Mucosa of rectum (tissue), 2 donors: Measurements from ENCODE around the gene FN3KRP.

Experiments used
- H3K27ac ChIP-seq, 2 donors: one replicate each; pipeline ENCODE4 v1.7.0; 2013; ENCODE audit warnings: inconsistent platforms in 2 of 2, low read depth in 2 of 2, low read length in 2 of 2
- H3K27me3 ChIP-seq, 2 donors: one replicate each; pipeline ENCODE4 v1.7.0; 2013; ENCODE audit warnings: low read length in 2 of 2; ENCODE audit not compliant: control insufficient read depth in 2 of 2, insufficient read depth in 2 of 2
- H3K36me3 ChIP-seq, 2 donors: one replicate each; pipeline ENCODE4 v1.7.0; 2013; ENCODE audit warnings: low read length in 2 of 2; ENCODE audit not compliant: control insufficient read depth in 2 of 2, insufficient read depth in 2 of 2
- H3K4me1 ChIP-seq, 2 donors: one replicate each; pipeline ENCODE4 v1.7.0; 2013; ENCODE audit warnings: low read length in 2 of 2, mild to moderate bottlenecking in 1 of 2; ENCODE audit not compliant: control insufficient read depth in 2 of 2, insufficient read depth in 2 of 2
- H3K4me3 ChIP-seq, 2 donors: one replicate each; pipeline ENCODE4 v1.7.0; 2013; ENCODE audit warnings: low read length in 2 of 2
- H3K9ac ChIP-seq, 2 donors: one replicate each; pipeline ENCODE4 v1.7.0; 2013; ENCODE audit warnings: low read length in 2 of 2, low read depth in 1 of 2, mild to moderate bottlenecking in 1 of 2
- H3K9me3 ChIP-seq, 2 donors: one replicate each; pipeline ENCODE4 v1.7.0; 2013; ENCODE audit warnings: low read length in 2 of 2; ENCODE audit not compliant: control insufficient read depth in 2 of 2
- donor health status: healthy.
- donor health status: Normal muscosa, but diverticular disease.

FN3KRP gene

DNA sequence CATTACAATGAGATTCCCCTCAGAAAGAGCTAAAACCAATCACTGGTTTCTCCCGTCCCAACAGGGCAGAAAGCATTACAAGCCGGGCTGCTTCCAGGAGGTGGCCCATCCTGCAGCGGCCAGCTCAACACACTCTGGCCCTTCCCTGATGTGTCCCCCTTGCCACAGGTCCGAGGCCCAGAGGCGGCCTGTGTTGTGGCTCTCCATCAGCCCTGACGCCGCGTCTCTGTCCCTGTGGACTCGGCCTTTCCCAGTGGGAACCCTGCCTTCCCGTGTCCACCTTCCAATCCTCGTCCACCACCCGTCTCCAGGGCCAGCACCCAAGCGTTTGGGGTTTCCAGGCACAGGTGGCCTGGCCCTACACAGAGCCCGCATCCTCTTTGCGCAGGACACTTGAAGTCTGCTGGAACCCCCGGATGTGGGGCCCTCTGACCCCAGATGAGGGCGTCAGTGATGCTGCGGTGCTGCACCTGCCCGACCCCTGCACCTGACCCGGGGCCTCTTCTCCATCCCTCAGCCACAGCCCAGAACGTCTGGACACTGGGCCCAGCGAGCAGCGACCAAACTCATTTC lies 39.1 kb upstream of the FN3KRP start:
- Histone ChIP-seq H3K9ac (no peak overlapping the region), H3K27me3 (no peaks in the 10 kb centered on the region), H3K9me3 (peaks cover 0 to 2% of the 10 kb centered on the region in 2 donors), H3K4me3 (no peak overlapping the region), H3K36me3 (no peaks in the 10 kb centered on the region), H3K4me1 (peaks cover 18 to 25% of the 10 kb centered on the region in 2 donors), H3K27ac (no peak overlapping the region)

GRCh38 chr17:82678265-82678891 lies 38.1 kb upstream of the FN3KRP start:
- Histone ChIP-seq H3K27ac (peak overlapping the region; percentile 21 to 23), H3K9ac (no peak overlapping the region), H3K4me3 (no peak overlapping the region)

GRCh38 chr17:82679586-82680465 lies 36.7 kb upstream of the FN3KRP start:
- peak overlapping the region; percentile 52 to 74 for H3K27ac ChIP-seq
- H3K36me3 ChIP-seq, result no peaks in the 10 kb centered on the region
- peak overlapping the region in 1 of 2 donors; percentile 33 for H3K9ac ChIP-seq
- no peaks in the 10 kb centered on the region for H3K27me3 ChIP-seq
- no peak overlapping the region for H3K4me3 ChIP-seq
- H3K9me3 ChIP-seq, result peaks cover 0 to 2% of the 10 kb centered on the region in 2 donors
- peaks cover 17 to 18% of the 10 kb centered on the region in 2 donors for H3K4me1 ChIP-seq

More at GRCh38 chr17:82678265-82678891, 38.1 kb upstream of the FN3KRP start:
- Histone ChIP-seq H3K4me1 (peaks cover 16 to 18% of the 10 kb centered on the region in 2 donors), H3K36me3 (no peaks in the 10 kb centered on the region), H3K27me3 (no peaks in the 10 kb centered on the region), H3K9me3 (peaks cover 0 to 2% of the 10 kb centered on the region in 2 donors)

DNA sequence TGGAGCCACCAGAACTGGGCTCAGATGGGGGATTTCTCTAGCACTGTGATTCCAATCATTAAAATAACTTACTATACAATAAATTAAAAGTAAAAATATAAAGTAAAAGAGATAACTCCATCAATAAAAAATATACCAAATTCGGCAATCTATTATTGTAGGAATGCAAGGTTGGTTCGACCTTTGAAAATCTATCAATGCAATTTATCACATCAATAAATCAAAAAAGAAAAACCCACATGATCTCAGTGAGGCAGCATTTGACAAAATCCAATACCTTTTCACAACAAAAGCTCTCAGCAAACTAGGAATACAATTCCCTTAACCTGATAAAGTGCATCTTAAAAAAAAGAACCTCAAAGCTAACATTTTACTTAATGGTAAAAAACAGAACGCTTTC lies 35.0 kb upstream of the FN3KRP start:
- no peak overlapping the region for H3K9ac ChIP-seq
- no peaks in the 10 kb centered on the region for H3K27me3 ChIP-seq
- H3K4me3 ChIP-seq, result no peak overlapping the region
- H3K36me3 ChIP-seq, result no peaks in the 10 kb centered on the region
- peaks cover 13% of the 10 kb centered on the region in 2 donors for H3K4me1 ChIP-seq
- H3K9me3 ChIP-seq, result peaks cover 0 to 2% of the 10 kb centered on the region in 2 donors
- H3K27ac ChIP-seq, result no peak overlapping the region

GRCh38 chr17:82683534-82683933 lies 33.0 kb upstream of the FN3KRP start:
- H3K27ac ChIP-seq, result peak overlapping the region; percentile 93 to 98
- H3K4me3 ChIP-seq, result no peak overlapping the region
- no peaks in the 10 kb centered on the region for H3K36me3 ChIP-seq
- peak overlapping the region in 1 of 2 donors; percentile 26 for H3K9ac ChIP-seq
- peaks cover 13% of the 10 kb centered on the region in 2 donors for H3K4me1 ChIP-seq
- peaks cover 0 to 2% of the 10 kb centered on the region in 2 donors for H3K9me3 ChIP-seq
- H3K27me3 ChIP-seq, result no peaks in the 10 kb centered on the region

GRCh38 chr17:82684228-82684841 lies 32.2 kb upstream of the FN3KRP start:
- Histone ChIP-seq H3K9ac (peak overlapping the region; percentile 68 to 72), H3K4me1 (peaks cover 13% of the 10 kb centered on the region in 2 donors), H3K36me3 (no peaks in the 10 kb centered on the region), H3K4me3 (peak overlapping the region; percentile 28 to 66), H3K27me3 (no peaks in the 10 kb centered on the region), H3K27ac (peak overlapping the region; percentile 93 to 98), H3K9me3 (peaks cover 0 to 2% of the 10 kb centered on the region in 2 donors)

DNA sequence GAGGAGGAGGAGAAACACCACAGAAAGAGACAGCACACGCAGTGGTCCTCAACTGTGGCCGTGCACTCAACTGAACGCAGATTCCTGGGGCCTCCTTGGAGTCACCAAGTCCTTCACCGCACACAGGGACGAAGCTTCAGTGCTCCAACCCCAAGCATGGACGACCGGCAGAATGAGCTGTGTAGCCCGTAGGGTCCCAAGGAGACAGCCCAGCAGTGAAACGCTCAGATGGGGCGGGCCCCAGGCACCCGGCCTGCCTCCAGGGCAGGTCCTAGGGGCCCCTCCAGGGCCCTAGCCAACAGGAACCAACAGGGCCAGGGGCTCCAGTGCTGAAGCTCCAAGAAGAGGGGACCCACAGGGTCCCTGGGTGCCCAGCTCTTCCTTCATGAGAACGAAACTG lies 31.2 kb upstream of the FN3KRP start:
- peaks cover 0 to 4% of the 10 kb centered on the region in 2 donors for H3K36me3 ChIP-seq
- peaks cover 6 to 7% of the 10 kb centered on the region in 2 donors for H3K4me1 ChIP-seq
- H3K27ac ChIP-seq, result peak overlapping the region; percentile 51 to 93
- H3K4me3 ChIP-seq, result no peak overlapping the region
- H3K9me3 ChIP-seq, result peaks cover 0 to 2% of the 10 kb centered on the region in 2 donors
- H3K9ac ChIP-seq, result no peak overlapping the region
- no peaks in the 10 kb centered on the region for H3K27me3 ChIP-seq

DNA sequence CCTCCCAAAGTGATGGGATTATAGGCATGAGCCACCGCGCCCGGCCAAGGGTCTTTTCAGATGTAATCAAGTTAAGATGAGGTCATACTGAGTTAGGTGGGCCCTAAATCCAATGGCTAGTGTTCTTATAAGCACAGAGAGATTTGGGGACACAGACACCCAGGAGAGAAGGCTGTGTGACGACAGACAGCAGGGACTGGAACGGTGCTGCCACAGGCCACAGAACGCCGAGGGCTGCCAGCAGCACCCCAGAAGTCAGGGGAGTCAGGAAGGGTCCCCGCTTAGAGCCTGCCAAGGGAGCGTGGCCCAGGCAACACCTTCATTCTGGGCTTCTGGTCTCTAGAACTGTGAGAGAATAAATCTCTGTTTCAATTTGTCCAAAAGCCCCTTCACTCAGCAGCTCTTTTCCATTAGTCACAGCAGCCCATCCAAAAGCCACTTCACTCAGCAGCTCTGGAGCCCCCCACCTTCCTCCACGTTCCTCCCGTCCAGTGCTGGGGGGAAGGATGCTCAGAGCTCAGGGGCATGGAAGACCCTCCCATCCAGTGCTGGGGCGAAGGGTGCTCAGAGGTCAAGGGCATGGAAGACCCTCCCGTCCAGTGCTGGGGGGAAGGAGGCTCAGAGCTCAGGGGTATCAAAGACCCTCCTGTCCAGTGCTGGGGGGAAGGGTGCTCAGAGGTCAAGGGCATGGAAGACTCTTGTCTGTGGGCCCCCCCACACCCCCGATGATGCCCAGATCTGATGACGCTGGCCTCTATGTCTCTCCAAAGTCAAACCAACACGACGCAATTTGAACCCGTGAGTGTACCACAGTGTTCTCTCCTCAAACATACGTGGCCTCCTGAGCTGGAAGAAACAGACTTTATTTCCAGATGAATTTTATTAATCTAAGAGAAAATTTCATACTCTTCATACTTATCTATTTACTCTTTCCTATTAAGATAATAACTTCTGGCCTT lies 29.9 kb upstream of the FN3KRP start:
- H3K27me3 ChIP-seq, result no peaks in the 10 kb centered on the region
- H3K36me3 ChIP-seq, result peaks cover 0 to 10% of the 10 kb centered on the region in 2 donors
- no peak overlapping the region for H3K4me3 ChIP-seq
- no peaks in the 10 kb centered on the region for H3K9me3 ChIP-seq
- H3K9ac ChIP-seq, result no peak overlapping the region
- no peak overlapping the region for H3K27ac ChIP-seq
- peaks cover 6 to 7% of the 10 kb centered on the region in 2 donors for H3K4me1 ChIP-seq

GRCh38 chr17:82687375-82687861 lies 29.1 kb upstream of the FN3KRP start:
- no peaks in the 10 kb centered on the region for H3K27me3 ChIP-seq
- no peak overlapping the region for H3K4me3 ChIP-seq
- peaks cover 6 to 7% of the 10 kb centered on the region in 2 donors for H3K4me1 ChIP-seq
- H3K27ac ChIP-seq, result no peak overlapping the region
- H3K9ac ChIP-seq, result no peak overlapping the region
- H3K9me3 ChIP-seq, result no peaks in the 10 kb centered on the region
- peaks cover 0 to 11% of the 10 kb centered on the region in 2 donors for H3K36me3 ChIP-seq
